Measurements from ENCODE around the gene C2. TPM values are rescaled to one million over a fixed set of nuclear protein-coding genes. Genes with fewer than 3 reads are reported as not detected.
"Not testable (repeated sequence)": the region's sequence is repeated elsewhere in the genome, so short reads cannot be mapped to it uniquely, and the experiment has no call there.

C2 gene
- total RNA-seq, 2 donors from 2014 or later, result 3.4 to 5.1 TPM

- peaks cover 0 to 1% of the 10 kb centered on the region in 2 donors for H3K36me3 Mint-ChIP-seq (ENCODE audit: insufficient read depth in 2 of 2)
- H3K9me3 Mint-ChIP-seq, result no peaks in the 10 kb centered on the region
- H3K4me1 Mint-ChIP-seq (ENCODE audit: low read depth), result peaks cover 32% of the 10 kb centered on the region
- DNase-seq, result peak; percentile 87 to 88
- peak; percentile 68 to 72 for ATAC-seq (replicated peaks in 1 of 2)
- peaks cover 9% of the 10 kb centered on the region for H3K27me3 Mint-ChIP-seq (ENCODE audit: low read depth)
- H3K27ac Mint-ChIP-seq, result peak within 1 kb of the TSS; percentile 69
- H3K4me3 Mint-ChIP-seq, result peak within 1 kb of the TSS; percentile 76 to 86
These were observed 25.4 kb upstream of the C2 start, which contains the start of gene ZBTB12 for GRCh38 chr6:31901953-31902643. Gene ZBTB12 (minus strand): TSS chr6:31902086. CDS start chr6:31901305, 781 bp downstream.

GRCh38 chr6:31903957-31904356, 23.6 kb upstream of the C2 start:
- H3K27ac Mint-ChIP-seq, result no peak overlapping the region
- H3K27me3 Mint-ChIP-seq (ENCODE audit: low read depth), result peaks cover 9% of the 10 kb centered on the region
- H3K4me1 Mint-ChIP-seq (ENCODE audit: low read depth), result peaks cover 27% of the 10 kb centered on the region
- no peaks in the 10 kb centered on the region for H3K9me3 Mint-ChIP-seq
- ATAC-seq (replicated peaks in 1 of 2) (no peak), DNase-seq (no peak)
- H3K4me3 Mint-ChIP-seq, result no peak overlapping the region
- H3K36me3 Mint-ChIP-seq (ENCODE audit: insufficient read depth in 2 of 2), result no peaks in the 10 kb centered on the region

- H3K27me3 Mint-ChIP-seq (ENCODE audit: low read depth), result peaks cover 9% of the 10 kb centered on the region
- H3K9me3 Mint-ChIP-seq, result no peaks in the 10 kb centered on the region
- no peak overlapping the region for H3K4me3 Mint-ChIP-seq
- no peaks in the 10 kb centered on the region for H3K36me3 Mint-ChIP-seq (ENCODE audit: insufficient read depth in 2 of 2)
- H3K27ac Mint-ChIP-seq, result no peak overlapping the region
- ATAC-seq (replicated peaks in 1 of 2), result no peak
- peaks cover 20% of the 10 kb centered on the region for H3K4me1 Mint-ChIP-seq (ENCODE audit: low read depth)
- no peak for DNase-seq
These were observed 22.5 kb upstream of the C2 start for GRCh38 chr6:31905041-31905440.

GRCh38 chr6:31906122-31906521, 21.4 kb upstream of the C2 start:
- DNase-seq (no peak), ATAC-seq (replicated peaks in 1 of 2) (no peak)
- peaks cover 9% of the 10 kb centered on the region for H3K27me3 Mint-ChIP-seq (ENCODE audit: low read depth)
- H3K27ac Mint-ChIP-seq, result no peak overlapping the region
- no peaks in the 10 kb centered on the region for H3K36me3 Mint-ChIP-seq (ENCODE audit: insufficient read depth in 2 of 2)
- H3K4me3 Mint-ChIP-seq, result no peak overlapping the region
- no peaks in the 10 kb centered on the region for H3K9me3 Mint-ChIP-seq
- peaks cover 27% of the 10 kb centered on the region for H3K4me1 Mint-ChIP-seq (ENCODE audit: low read depth)

- H3K9me3 Mint-ChIP-seq; H3K4me3 Mint-ChIP-seq; H3K27me3 Mint-ChIP-seq (ENCODE audit: low read depth); ATAC-seq (replicated peaks in 1 of 2); H3K27ac Mint-ChIP-seq; DNase-seq; H3K36me3 Mint-ChIP-seq (ENCODE audit: insufficient read depth in 2 of 2): not testable (repeated sequence)
- peaks cover 33% of the 10 kb centered on the region for H3K4me1 Mint-ChIP-seq (ENCODE audit: low read depth)
These were observed 20.8 kb upstream of the C2 start for GRCh38 chr6:31906727-31907126.

- Mint-ChIP-seq H3K4me3 (no peak overlapping the region), H3K27me3 (ENCODE audit: low read depth) (peaks cover 9% of the 10 kb centered on the region), H3K36me3 (ENCODE audit: insufficient read depth in 2 of 2) (no peaks in the 10 kb centered on the region), H3K27ac (no peak overlapping the region), H3K4me1 (ENCODE audit: low read depth) (peaks cover 38% of the 10 kb centered on the region), H3K9me3 (no peaks in the 10 kb centered on the region)
- ATAC-seq (replicated peaks in 1 of 2) (peak; percentile 21 to 27), DNase-seq (no peak)
These were observed 20.2 kb upstream of the C2 start for GRCh38 chr6:31907158-31907813.

GRCh38 chr6:31908255-31908654, 19.3 kb upstream of the C2 start:
- Mint-ChIP-seq H3K4me1 (ENCODE audit: low read depth) (peaks cover 31% of the 10 kb centered on the region), H3K4me3 (peak overlapping the region in 1 of 2 donors; percentile 55), H3K27ac (peak overlapping the region; percentile 73)
- H3K9me3 Mint-ChIP-seq; H3K27me3 Mint-ChIP-seq (ENCODE audit: low read depth); ATAC-seq (replicated peaks in 1 of 2); H3K36me3 Mint-ChIP-seq (ENCODE audit: insufficient read depth in 2 of 2); DNase-seq: not testable (repeated sequence)

GRCh38 chr6:31908791-31909190, 18.7 kb upstream of the C2 start:
- Mint-ChIP-seq H3K27ac (peak overlapping the region; percentile 73), H3K9me3 (no peaks in the 10 kb centered on the region), H3K36me3 (ENCODE audit: insufficient read depth in 2 of 2) (no peaks in the 10 kb centered on the region), H3K4me1 (ENCODE audit: low read depth) (peaks cover 31% of the 10 kb centered on the region), H3K4me3 (peak overlapping the region in 1 of 2 donors; percentile 62), H3K27me3 (ENCODE audit: low read depth) (peaks cover 9% of the 10 kb centered on the region)
- DNase-seq (no peak), ATAC-seq (replicated peaks in 1 of 2) (peak; percentile 83 to 87)

GRCh38 chr6:31909298-31909697, 18.2 kb upstream of the C2 start:
- not testable (repeated sequence) for H3K27ac Mint-ChIP-seq; H3K4me3 Mint-ChIP-seq; DNase-seq; ATAC-seq (replicated peaks in 1 of 2); H3K27me3 Mint-ChIP-seq (ENCODE audit: low read depth); H3K36me3 Mint-ChIP-seq (ENCODE audit: insufficient read depth in 2 of 2); H3K9me3 Mint-ChIP-seq
- H3K4me1 Mint-ChIP-seq (ENCODE audit: low read depth), result peaks cover 31% of the 10 kb centered on the region

- Mint-ChIP-seq H3K9me3 (no peaks in the 10 kb centered on the region), H3K27me3 (ENCODE audit: low read depth) (peaks cover 9% of the 10 kb centered on the region), H3K36me3 (ENCODE audit: insufficient read depth in 2 of 2) (no peaks in the 10 kb centered on the region), H3K27ac (no peak overlapping the region), H3K4me1 (ENCODE audit: low read depth) (peaks cover 31% of the 10 kb centered on the region), H3K4me3 (peak overlapping the region in 1 of 2 donors; percentile 22)
- no peak for ATAC-seq (replicated peaks in 1 of 2)
- no peak for DNase-seq
These were observed 15.5 kb upstream of the C2 start for GRCh38 chr6:31911826-31912585.

- Mint-ChIP-seq H3K4me3 (no peak overlapping the region), H3K27me3 (ENCODE audit: low read depth) (peaks cover 9% of the 10 kb centered on the region), H3K4me1 (ENCODE audit: low read depth) (peaks cover 19% of the 10 kb centered on the region), H3K27ac (no peak overlapping the region), H3K9me3 (no peaks in the 10 kb centered on the region), H3K36me3 (ENCODE audit: insufficient read depth in 2 of 2) (no peaks in the 10 kb centered on the region)
- ATAC-seq (replicated peaks in 1 of 2) (no peak), DNase-seq (no peak)
These were observed 12.2 kb upstream of the C2 start for GRCh38 chr6:31915351-31915750.

GRCh38 chr6:31915756-31916155, 11.8 kb upstream of the C2 start:
- no peak for DNase-seq
- no peak for ATAC-seq (replicated peaks in 1 of 2)
- Mint-ChIP-seq H3K27ac (no peak overlapping the region), H3K4me1 (ENCODE audit: low read depth) (peaks cover 17% of the 10 kb centered on the region), H3K4me3 (no peak overlapping the region), H3K27me3 (ENCODE audit: low read depth) (peaks cover 9% of the 10 kb centered on the region), H3K36me3 (ENCODE audit: insufficient read depth in 2 of 2) (no peaks in the 10 kb centered on the region), H3K9me3 (no peaks in the 10 kb centered on the region)

- Mint-ChIP-seq H3K4me3 (no peak overlapping the region), H3K27ac (no peak overlapping the region), H3K4me1 (ENCODE audit: low read depth) (no peaks in the 10 kb centered on the region), H3K9me3 (no peaks in the 10 kb centered on the region), H3K27me3 (ENCODE audit: low read depth) (peaks cover 9% of the 10 kb centered on the region), H3K36me3 (ENCODE audit: insufficient read depth in 2 of 2) (no peaks in the 10 kb centered on the region)
- ATAC-seq (replicated peaks in 1 of 2) (no peak), DNase-seq (no peak)
These were observed 9.3 kb upstream of the C2 start for GRCh38 chr6:31918069-31918720.
